HUES64 (cell line): ENCODE measurements around the gene PTPRD.

Experiments used
- H3K27ac ChIP-seq: 2 replicates; pipeline ENCODE4 v1.7.0; 2013; ENCODE audit warnings: low read depth, low read length, inconsistent platforms
- H3K27me3 ChIP-seq: 2 replicates; pipeline ENCODE4 v1.6.1; 2013; ENCODE audit warnings: mild to moderate bottlenecking, low read length; ENCODE audit not compliant: insufficient read depth
- H3K36me3 ChIP-seq: 2 replicates; pipeline ENCODE4 v1.6.1; 2013; ENCODE audit warnings: mild to moderate bottlenecking, low read length; ENCODE audit not compliant: insufficient read depth
- H3K4me1 ChIP-seq: 2 replicates; pipeline ENCODE4 v1.6.1; 2013; ENCODE audit warnings: mild to moderate bottlenecking, low read length, moderate library complexity; ENCODE audit not compliant: insufficient read depth
- H3K4me3 ChIP-seq: 2 replicates; pipeline ENCODE4 v1.5.1; 2013; ENCODE audit warnings: mild to moderate bottlenecking, low read length, moderate library complexity
- H3K9ac ChIP-seq: 2 replicates; pipeline ENCODE4 v1.6.1; 2013; ENCODE audit warnings: mild to moderate bottlenecking, low read depth, low read length
- H3K9me3 ChIP-seq: 2 replicates; pipeline ENCODE4 v1.6.1; 2013; ENCODE audit warnings: low read depth, low read length; ENCODE audit not compliant: insufficient read depth
- WGBS: fragments of 150-250, 120-280 bp; methylation state at CpG from one replicate; pipeline ENCODE4 v1.1.7; 2013; ENCODE audit warnings: missing lambda C conversion rate; 5-methylcytosine and 5-hydroxymethylcytosine counted together

The PTPRD gene

GRCh38 chr9:10268531-10269485 lies 344.0 kb downstream of the PTPRD start:
- 43% methylated on average over 8 of the region's 8 CpGs for WGBS
- peaks cover 5% of the 10 kb centered on the region for H3K9me3 ChIP-seq
- no peaks in the 10 kb centered on the region for H3K27me3 ChIP-seq
- H3K27ac ChIP-seq: no peak overlapping the region
- H3K9ac ChIP-seq: no peak overlapping the region
- no peaks in the 10 kb centered on the region for H3K4me1 ChIP-seq
- no peak overlapping the region for H3K4me3 ChIP-seq
- no peaks in the 10 kb centered on the region for H3K36me3 ChIP-seq

- Histone ChIP-seq H3K9ac (no peak overlapping the region), H3K27ac (no peak overlapping the region), H3K36me3 (no peaks in the 10 kb centered on the region), H3K27me3 (no peaks in the 10 kb centered on the region), H3K9me3 (peaks cover 12% of the 10 kb centered on the region), H3K4me3 (no peak overlapping the region), H3K4me1 (0 out of 2 replicates have a peak, but pooled peaks cover 3% of the 10 kb centered on the region)
- 95% methylated on average over 2 of the region's 2 CpGs for WGBS
These were observed 347.6 kb downstream of the PTPRD start for GRCh38 chr9:10265153-10265631.

GRCh38 chr9:10260501-10260900 lies 352.3 kb downstream of the PTPRD start:
- no peak overlapping the region for H3K27ac ChIP-seq
- H3K9ac ChIP-seq: no peak overlapping the region
- 100% methylated on average over 1 of the region's 1 CpG for WGBS
- H3K4me1 ChIP-seq: 0 out of 2 replicates have a peak, but pooled peaks cover 3% of the 10 kb centered on the region
- peaks cover 12% of the 10 kb centered on the region for H3K9me3 ChIP-seq
- H3K36me3 ChIP-seq: no peaks in the 10 kb centered on the region
- no peak overlapping the region for H3K4me3 ChIP-seq
- H3K27me3 ChIP-seq: no peaks in the 10 kb centered on the region

- H3K9ac ChIP-seq: no peak overlapping the region
- no peaks in the 10 kb centered on the region for H3K27me3 ChIP-seq
- no peak overlapping the region for H3K27ac ChIP-seq
- H3K36me3 ChIP-seq: no peaks in the 10 kb centered on the region
- WGBS: 93% methylated on average over 4 of the region's 4 CpGs
- 0 out of 2 replicates have a peak, but pooled peaks cover 3% of the 10 kb centered on the region for H3K4me1 ChIP-seq
- H3K4me3 ChIP-seq: no peak overlapping the region
- peaks cover 12% of the 10 kb centered on the region for H3K9me3 ChIP-seq
These were observed 353.1 kb downstream of the PTPRD start for GRCh38 chr9:10259668-10260067.

GRCh38 chr9:10255758-10256157 lies 357.0 kb downstream of the PTPRD start:
- Histone ChIP-seq H3K9me3 (no peaks in the 10 kb centered on the region), H3K9ac (no peak overlapping the region)
- WGBS: 90% methylated on average over 4 of the region's 4 CpGs

GRCh38 chr9:10254338-10254737 lies 358.5 kb downstream of the PTPRD start:
- no peaks in the 10 kb centered on the region for H3K27me3 ChIP-seq
- H3K9ac ChIP-seq: no peak overlapping the region
- no peaks in the 10 kb centered on the region for H3K4me1 ChIP-seq
- no peaks in the 10 kb centered on the region for H3K9me3 ChIP-seq
- WGBS: 83% methylated on average over 3 of the region's 3 CpGs
- H3K4me3 ChIP-seq: no peak overlapping the region
- no peak overlapping the region for H3K27ac ChIP-seq
- H3K36me3 ChIP-seq: no peaks in the 10 kb centered on the region

More at GRCh38 chr9:10255758-10256157, 357.0 kb downstream of the PTPRD start:
- H3K27me3 ChIP-seq: no peaks in the 10 kb centered on the region
- 0 out of 2 replicates have a peak, but pooled peaks cover 3% of the 10 kb centered on the region for H3K4me1 ChIP-seq
- no peak overlapping the region for H3K4me3 ChIP-seq
- no peaks in the 10 kb centered on the region for H3K36me3 ChIP-seq
- H3K27ac ChIP-seq: no peak overlapping the region

- Histone ChIP-seq H3K9me3 (no peaks in the 10 kb centered on the region), H3K4me3 (no peak overlapping the region), H3K27me3 (no peaks in the 10 kb centered on the region), H3K36me3 (no peaks in the 10 kb centered on the region), H3K9ac (no peak overlapping the region), H3K4me1 (no peaks in the 10 kb centered on the region), H3K27ac (no peak overlapping the region)
- 95% methylated on average over 4 of the region's 4 CpGs for WGBS
These were observed 359.5 kb downstream of the PTPRD start for GRCh38 chr9:10253341-10253740.

- no peaks in the 10 kb centered on the region for H3K9me3 ChIP-seq
- H3K36me3 ChIP-seq: no peaks in the 10 kb centered on the region
- H3K4me1 ChIP-seq: no peaks in the 10 kb centered on the region
- H3K27ac ChIP-seq: no peak overlapping the region
- WGBS: 100% methylated on average over 1 of the region's 2 CpGs
- H3K27me3 ChIP-seq: no peaks in the 10 kb centered on the region
- no peak overlapping the region for H3K4me3 ChIP-seq
- no peak overlapping the region for H3K9ac ChIP-seq
These were observed 360.6 kb downstream of the PTPRD start for GRCh38 chr9:10252174-10252573.

- Histone ChIP-seq H3K27me3 (no peaks in the 10 kb centered on the region), H3K4me1 (no peaks in the 10 kb centered on the region), H3K9me3 (no peaks in the 10 kb centered on the region), H3K27ac (no peak overlapping the region), H3K9ac (no peak overlapping the region), H3K36me3 (no peaks in the 10 kb centered on the region), H3K4me3 (no peak overlapping the region)
- WGBS: 90% methylated on average over 1 of the region's 1 CpG
These were observed 361.3 kb downstream of the PTPRD start for GRCh38 chr9:10251490-10251889.

GRCh38 chr9:10250219-10250618 lies 362.6 kb downstream of the PTPRD start:
- 89% methylated on average over 1 of the region's 1 CpG for WGBS
- no peak overlapping the region for H3K4me3 ChIP-seq
- no peak overlapping the region for H3K9ac ChIP-seq
- no peaks in the 10 kb centered on the region for H3K9me3 ChIP-seq
- no peaks in the 10 kb centered on the region for H3K36me3 ChIP-seq
- H3K27me3 ChIP-seq: no peaks in the 10 kb centered on the region
- H3K4me1 ChIP-seq: no peaks in the 10 kb centered on the region
- H3K27ac ChIP-seq: no peak overlapping the region

GRCh38 chr9:10248890-10249289 lies 363.9 kb downstream of the PTPRD start:
- H3K9me3 ChIP-seq: no peaks in the 10 kb centered on the region
- WGBS: 93% methylated on average over 1 of the region's 1 CpG
- no peaks in the 10 kb centered on the region for H3K36me3 ChIP-seq
- no peaks in the 10 kb centered on the region for H3K4me1 ChIP-seq
- H3K27ac ChIP-seq: no peak overlapping the region
- no peaks in the 10 kb centered on the region for H3K27me3 ChIP-seq
- H3K9ac ChIP-seq: no peak overlapping the region
- H3K4me3 ChIP-seq: no peak overlapping the region
